DMS79 (cell line): ENCODE measurements around the gene SGSM2.

ENCODE experiments used
- DNase-seq: peaks from one replicate; lab custom pipeline; 2025; lab: John Stamatoyannopoulos, UW

SGSM2 gene

GRCh38 chr17:2398655-2399571 lies 61.6 kb downstream of the SGSM2 start:
- peak; percentile 43 for DNase-seq

DNA sequence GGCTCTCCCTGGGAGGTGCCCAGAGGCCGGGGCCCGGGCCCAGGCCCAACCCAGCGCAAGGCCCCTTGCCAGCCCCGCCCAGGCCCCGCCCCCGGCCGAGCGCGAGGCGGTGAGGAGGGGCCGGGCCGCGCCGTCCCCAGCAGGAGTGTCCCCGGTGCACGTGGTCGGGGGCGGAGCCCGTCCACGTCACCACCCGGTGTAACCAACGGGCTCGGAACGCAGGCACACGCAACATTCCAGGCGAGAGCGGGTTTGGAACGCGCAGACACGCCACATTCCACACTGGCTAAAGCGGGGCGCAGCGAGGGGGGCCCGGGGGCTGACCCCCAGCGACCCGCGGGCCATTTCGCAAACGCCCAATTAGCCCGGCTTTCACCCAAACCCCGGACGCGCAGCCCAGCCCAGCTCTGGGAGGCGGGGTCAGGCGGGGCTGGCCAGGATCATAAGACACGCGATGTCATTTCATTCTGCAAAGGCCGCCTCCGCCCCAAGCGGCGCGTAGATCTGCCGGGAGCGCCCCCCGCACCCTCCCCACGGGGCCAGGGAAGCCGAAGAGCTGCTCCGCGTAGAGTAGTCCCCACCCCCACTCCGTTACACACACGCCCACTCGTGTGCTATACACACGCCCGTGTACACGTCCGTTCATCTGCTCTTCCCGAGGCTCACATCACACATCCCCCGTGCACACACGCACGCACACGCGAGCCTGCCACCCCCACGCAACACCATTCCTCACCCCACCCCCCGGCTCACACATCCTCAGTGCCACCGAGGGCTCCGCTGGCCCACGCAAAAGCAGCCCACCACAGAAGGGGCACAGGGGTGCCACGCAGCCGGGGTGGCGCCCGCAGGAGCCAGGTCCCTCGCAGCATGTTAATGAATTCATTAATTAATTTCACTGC lies 62.5 kb downstream of the SGSM2 start:
- peak; percentile 90 for DNase-seq

GRCh38 chr17:2400474-2400866 lies 63.2 kb downstream of the SGSM2 start:
- no peak for DNase-seq

- DNase-seq: peak; percentile 85
Observed at GRCh38 chr17:2400877-2401425, 63.6 kb downstream of the SGSM2 start, which contains the start of gene MNT. Gene MNT, minus strand, starts transcription at chr17:2401060. Its CDS starts 348 bp downstream, at chr17:2400712.

- DNase-seq: peak; percentile 96
Observed at GRCh38 chr17:2401426-2402221, 64.3 kb downstream of the SGSM2 start.

GRCh38 chr17:2402544-2402943 lies 65.2 kb downstream of the SGSM2 start:
- DNase-seq: no peak

- no peak for DNase-seq
Observed at GRCh38 chr17:2403044-2403443, 65.7 kb downstream of the SGSM2 start.

DNA sequence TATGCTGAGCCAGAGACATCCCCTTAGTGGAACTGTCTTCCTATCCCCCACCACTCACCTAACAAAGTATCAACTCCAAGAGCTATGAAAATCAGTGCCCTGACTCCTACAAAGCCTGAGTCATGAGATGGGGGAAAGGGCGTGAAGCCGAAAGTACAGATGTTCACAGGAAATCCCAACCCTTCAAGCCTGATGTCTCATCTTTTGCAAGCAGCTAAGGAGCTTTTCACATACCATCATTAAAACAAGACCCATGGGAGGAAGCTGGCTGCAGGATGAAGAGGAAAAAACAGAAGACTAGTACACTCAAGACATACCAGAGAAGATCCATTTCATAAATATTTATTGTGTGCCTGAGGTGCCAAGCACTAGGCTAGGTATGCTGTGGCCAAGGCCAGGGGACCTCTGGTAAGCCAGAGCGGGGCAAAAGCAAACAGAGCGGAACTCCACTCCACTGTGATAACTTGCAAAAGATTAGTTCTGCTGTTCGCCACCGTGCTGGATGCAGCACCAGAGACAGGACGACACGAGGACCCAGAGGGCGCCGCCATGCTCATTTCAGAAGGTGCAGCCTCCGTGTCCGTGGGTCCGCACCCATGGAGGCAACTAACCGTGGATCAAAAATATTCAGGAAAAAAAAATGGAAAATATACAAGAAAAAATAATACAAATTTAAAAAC lies 68.1 kb downstream of the SGSM2 start:
- no peak for DNase-seq

GRCh38 chr17:2406271-2406902 lies 69.1 kb downstream of the SGSM2 start:
- no peak for DNase-seq

DNA sequence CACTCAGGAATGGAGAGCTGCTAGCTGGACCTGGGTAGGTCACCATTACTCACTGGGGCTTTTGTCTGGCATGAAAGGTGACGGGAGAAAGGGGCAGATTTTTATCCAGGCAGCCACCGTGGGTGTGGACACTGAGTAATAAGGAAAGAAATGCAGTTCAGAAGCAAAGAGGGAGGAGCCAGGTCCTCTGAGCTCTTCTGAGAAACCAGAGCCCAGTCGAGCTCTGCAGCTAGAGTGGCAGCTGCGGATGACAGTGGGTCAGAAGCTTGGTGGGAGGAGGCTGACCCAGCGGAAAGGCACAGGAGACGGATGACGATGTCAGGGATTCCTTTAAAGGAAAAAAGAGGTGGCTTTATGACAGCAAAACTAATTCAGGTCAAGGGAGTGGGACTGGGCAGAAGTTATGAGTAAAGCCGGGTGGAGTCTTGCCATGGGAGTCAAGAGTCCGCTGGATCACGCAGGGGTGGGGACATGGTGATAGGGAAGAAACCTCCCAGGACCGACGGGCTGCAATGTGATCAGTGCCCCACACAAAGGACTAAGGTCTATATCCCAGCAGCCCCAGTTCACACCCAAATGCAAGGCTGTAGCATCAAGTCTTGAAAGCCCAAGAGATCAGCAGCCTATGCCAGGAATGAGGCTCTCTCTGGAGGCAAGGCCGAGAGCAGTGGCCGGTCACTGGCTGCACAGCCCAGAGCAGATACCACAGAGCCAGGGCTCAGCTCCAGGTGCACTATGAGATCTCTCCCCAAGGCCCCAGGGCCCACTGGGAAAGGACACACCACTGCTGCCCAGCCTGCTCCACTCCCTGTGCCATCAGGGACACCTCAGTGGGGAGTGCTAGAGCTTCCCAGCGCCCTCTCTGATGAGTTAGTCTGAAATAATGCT lies 69.8 kb downstream of the SGSM2 start:
- no peak for DNase-seq

DNA sequence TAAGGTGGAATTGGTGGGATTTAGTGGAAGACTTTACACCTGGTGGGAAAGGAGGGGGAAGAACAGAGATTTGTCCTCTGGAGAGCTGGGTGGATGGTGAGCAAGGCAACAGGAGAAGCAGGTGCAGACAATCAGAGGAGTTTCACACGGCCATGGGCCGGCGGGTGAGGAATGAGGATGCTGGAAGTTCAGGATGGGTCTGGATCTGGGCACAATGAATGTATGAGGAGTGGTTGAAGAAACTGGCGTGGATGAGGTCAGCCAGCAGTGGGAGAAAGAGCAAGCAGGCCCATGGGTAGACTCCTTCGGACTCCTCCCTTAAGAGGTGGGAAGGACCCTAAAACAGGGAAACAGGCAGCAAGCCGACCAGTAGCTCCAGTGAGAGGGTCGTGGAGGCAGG lies 73.7 kb downstream of the SGSM2 start:
- no peak for DNase-seq

GRCh38 chr17:2412561-2413021 lies 75.3 kb downstream of the SGSM2 start:
- DNase-seq: no peak

DNA sequence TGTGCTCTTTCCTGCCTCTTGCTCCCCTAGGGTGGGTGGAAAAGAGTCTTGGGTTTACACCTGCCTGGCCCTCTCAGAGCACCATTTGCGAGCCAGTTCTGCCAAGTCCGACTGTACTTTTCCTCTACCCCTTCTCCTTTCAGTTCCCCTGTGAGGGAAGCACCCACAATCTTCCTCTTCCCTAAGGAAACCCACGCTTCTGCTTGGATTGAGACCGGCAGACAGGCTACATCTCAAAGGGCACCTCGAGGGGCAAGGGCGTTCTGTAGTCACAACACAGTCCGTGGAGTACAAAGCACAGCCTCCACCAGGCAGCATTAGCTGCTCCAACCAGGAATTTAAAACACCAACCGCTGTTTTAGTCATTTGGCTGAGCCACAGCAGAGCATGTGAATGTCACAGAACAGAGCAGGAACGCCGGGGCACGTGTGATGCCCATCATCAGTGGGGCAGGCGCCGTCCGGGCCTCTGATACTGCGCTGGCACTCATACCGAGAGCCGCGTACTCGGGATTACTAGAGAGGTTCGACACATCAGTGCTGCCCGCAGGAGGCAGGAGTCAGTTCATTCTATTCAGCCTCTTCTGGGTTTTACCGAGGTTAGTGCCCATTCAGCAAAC lies 77.3 kb downstream of the SGSM2 start:
- no peak for DNase-seq

GRCh38 chr17:2415081-2415480 lies 77.8 kb downstream of the SGSM2 start:
- DNase-seq: no peak

GRCh38 chr17:2416010-2416734 lies 78.9 kb downstream of the SGSM2 start:
- peak; percentile 63 for DNase-seq

DNA sequence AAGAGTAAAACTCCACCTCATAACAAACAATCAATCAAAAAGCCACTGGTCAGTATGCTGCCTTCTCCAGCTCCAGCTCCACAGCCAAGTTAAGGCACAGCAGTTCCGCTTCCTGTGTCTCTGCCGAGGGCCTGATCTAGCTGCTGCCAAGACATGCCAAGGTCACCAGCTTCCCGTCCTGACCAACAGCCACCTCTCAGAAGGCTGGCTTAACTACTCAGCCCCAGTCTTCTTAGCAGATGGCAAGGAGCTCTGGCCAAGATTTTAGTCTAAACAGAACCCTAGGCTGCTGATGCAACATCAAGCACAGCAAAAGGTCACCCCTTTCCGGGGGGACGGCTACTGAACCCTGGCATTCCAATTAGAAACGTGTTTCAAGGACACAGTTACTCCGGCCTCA lies 81.3 kb downstream of the SGSM2 start:
- no peak for DNase-seq

GRCh38 chr17:2419486-2419885 lies 82.2 kb downstream of the SGSM2 start:
- DNase-seq: no peak

DNA sequence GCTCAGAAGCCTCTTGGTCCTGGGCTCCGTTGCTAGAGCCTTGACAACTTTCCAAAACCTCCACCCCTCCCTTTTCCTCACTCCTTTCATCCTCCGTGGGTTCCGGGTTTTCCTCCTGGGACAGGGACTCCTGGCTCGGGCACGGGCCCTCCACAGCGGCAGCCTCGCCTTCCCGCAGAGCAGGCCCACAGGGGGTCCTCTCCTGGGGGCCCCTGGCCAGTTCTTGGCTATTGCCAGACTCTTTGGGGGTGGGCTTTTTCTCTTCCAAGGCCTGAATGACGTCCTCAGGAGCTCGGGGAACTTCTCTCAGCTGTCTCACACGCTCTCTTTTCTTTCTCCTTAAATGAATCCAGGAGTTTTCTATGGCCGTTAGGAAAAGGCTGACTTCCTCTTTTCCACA lies 82.9 kb downstream of the SGSM2 start:
- no peak for DNase-seq
